HG03039 (cell line): Measurements from ENCODE around the gene UPK1B.
"Not testable (repeated sequence)": the region's sequence is repeated elsewhere in the genome, so short reads cannot be mapped to it uniquely, and the experiment has no call there.

Experiments used
- ATAC-seq: cut with Tn5 transposase; IDR thresholded peaks from one replicate; pipeline ENCODE4 v1.9.1; 2021; ENCODE audit warnings: mild to moderate bottlenecking, moderate library complexity; ENCODE audit not compliant: unreplicated experiment

Gene UPK1B

GRCh38 chr3:119221779-119222320 is 48.5 kb downstream of the UPK1B start:
- ATAC-seq, result no peak

GRCh38 chr3:119222391-119222790 is 49.0 kb downstream of the UPK1B start:
- ATAC-seq, result no peak

GRCh38 chr3:119223511-119223910 is 50.1 kb downstream of the UPK1B start:
- no peak for ATAC-seq

GRCh38 chr3:119225121-119225520 is 51.7 kb downstream of the UPK1B start:
- no peak for ATAC-seq

- ATAC-seq, result no peak
Observed at GRCh38 chr3:119227070-119227850, 53.9 kb downstream of the UPK1B start.

- no peak for ATAC-seq
Observed at GRCh38 chr3:119228373-119229145, 55.2 kb downstream of the UPK1B start.

GRCh38 chr3:119229190-119229589 is 55.8 kb downstream of the UPK1B start:
- no peak for ATAC-seq

- ATAC-seq, result no peak
Observed at GRCh38 chr3:119230071-119230470, 56.7 kb downstream of the UPK1B start.

- no peak for ATAC-seq
Observed at GRCh38 chr3:119230745-119231144, 57.3 kb downstream of the UPK1B start.

GRCh38 chr3:119234610-119235009 is 61.2 kb downstream of the UPK1B start:
- no peak for ATAC-seq

GRCh38 chr3:119235151-119235550 is 61.8 kb downstream of the UPK1B start:
- no peak for ATAC-seq

GRCh38 chr3:119236756-119237155 is 63.4 kb downstream of the UPK1B start:
- ATAC-seq, result no peak

- no peak for ATAC-seq
Observed at GRCh38 chr3:119237299-119237698, 63.9 kb downstream of the UPK1B start.

- no peak for ATAC-seq
Observed at GRCh38 chr3:119238363-119238762, 65.0 kb downstream of the UPK1B start.

- no peak for ATAC-seq
Observed at GRCh38 chr3:119239206-119239820, 65.9 kb downstream of the UPK1B start.

- peak; percentile 8 for ATAC-seq
Observed at GRCh38 chr3:119240101-119240590, 66.7 kb downstream of the UPK1B start.

- ATAC-seq, result peak; percentile 86
Observed at GRCh38 chr3:119240591-119241434, 67.4 kb downstream of the UPK1B start, which contains the start of gene B4GALT4. Gene B4GALT4 (minus strand): TSS chr3:119240878. CDS start chr3:119230099, 10,779 bp downstream.

GRCh38 chr3:119242387-119243057 is 69.1 kb downstream of the UPK1B start:
- not testable (repeated sequence) for ATAC-seq

- not testable (repeated sequence) for ATAC-seq
Observed at GRCh38 chr3:119243058-119243529, 69.7 kb downstream of the UPK1B start.
